ENCODE results near the gene LPGAT1.

LPGAT1 gene

DNA sequence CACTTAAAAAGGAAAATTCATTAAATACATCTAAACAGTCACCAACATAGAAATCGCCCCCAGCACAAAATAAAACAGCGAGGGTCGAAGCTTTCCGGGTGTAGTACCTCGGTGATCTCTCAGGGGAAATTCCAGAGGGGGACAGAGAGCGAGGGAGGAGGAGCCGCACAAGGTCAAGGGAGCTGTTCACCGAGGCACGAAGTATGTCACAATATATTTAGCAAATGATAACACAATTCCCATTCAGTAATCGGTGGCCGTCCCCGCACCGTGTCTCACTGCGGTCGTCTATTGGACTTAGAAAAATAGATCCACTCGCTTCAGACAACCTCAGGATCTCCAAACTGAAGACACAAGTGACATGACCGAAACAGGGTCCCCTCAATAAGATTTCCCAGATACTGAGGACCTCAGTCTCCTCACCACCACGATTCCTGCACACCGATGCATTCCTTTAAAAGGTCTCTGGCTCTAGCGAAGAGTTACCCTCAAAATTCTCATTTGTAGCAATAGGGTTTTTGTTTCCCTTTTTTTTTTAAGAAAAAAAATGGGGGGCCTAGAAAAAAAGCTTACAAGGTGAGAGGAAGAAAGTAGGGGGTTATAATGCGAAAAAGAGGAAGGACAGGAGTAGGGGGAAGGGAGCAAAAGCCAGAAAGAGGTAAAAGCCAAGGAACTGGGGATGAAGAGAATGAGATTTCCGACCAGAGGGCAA, 1.1 kb downstream of the LPGAT1 start:
- no peak for DNase-seq (ENCODE audit: extremely low spot score, insufficient read length, low read depth)
- peak; percentile 47 for FAIRE-seq

DNA sequence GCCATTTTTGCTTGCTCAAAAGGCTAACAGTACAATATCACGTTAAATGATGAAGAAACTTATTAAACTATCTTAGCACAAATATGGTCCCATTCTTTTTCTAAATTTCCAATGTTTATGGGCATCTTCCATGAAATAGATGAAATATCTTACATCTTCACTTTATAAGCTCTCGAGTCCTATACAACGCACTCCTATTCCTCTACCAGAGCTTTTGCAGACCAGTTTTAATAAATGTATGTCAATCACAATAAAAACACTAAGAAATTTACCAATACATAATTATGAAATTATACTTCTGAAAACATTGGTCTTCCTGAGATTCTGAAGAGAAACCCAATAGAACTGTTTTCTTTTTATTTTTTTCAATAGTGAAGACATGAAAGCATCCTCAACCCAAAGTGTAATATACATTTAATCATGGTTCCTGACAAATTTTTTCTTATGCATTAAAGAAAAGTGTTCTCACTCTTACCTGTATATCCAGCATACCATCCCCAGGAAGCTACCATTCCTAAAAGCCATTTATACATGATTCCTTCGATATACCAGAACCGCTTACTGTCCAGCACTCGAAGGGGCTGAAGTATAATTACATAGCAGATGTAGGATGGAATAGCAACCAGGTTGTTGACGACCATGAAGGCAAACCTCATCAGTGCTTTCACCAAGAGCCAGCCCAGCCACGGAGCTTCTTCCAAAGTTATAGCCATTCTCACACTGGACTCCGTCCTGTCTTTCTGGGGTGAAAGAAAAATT, 1.8 kb downstream of the LPGAT1 start:
- DNase-seq (ENCODE audit: extremely low spot score, insufficient read length, low read depth) (no peak), FAIRE-seq (no peak)

DNA sequence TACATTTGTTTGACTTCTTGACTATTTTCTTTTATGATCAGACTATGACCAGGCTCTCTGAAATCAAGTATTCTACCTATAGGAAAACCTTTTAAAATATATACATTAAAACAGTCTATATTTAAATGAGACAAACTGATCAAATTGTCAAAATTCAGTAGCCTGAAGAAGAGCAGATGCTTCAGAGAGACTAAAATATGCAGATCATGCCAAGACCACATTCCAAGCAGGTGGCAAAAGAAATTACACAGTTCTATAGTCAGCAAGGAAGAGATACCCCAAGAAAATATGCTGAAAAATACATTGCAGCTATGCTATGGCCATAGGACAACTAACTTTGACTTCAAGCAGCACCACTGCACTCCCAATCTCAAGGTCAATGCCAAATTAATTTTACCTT, 3.5 kb downstream of the LPGAT1 start:
- DNase-seq (ENCODE audit: extremely low spot score, insufficient read length, low read depth) = no peak
- no peak for FAIRE-seq

DNA sequence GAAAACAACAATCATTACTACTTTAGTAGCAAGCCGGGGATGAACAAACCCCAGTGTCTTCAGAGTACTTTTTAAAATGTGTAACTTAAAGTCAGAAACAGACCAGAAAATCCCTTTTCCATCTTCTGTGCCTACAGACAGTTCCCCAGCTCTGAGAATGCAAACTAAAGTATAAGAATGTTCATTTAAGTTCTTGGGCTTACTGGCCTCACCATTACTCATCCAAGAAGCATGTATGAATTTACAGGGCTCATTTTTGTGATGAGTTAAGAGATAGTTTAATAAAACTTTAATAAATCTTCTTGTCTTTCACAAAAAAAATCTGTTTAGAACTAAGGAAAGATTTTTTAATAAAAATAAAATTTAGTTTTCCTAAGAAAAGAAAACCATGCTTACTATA, 4.6 kb downstream of the LPGAT1 start:
- no peak for FAIRE-seq
- DNase-seq (ENCODE audit: extremely low spot score, insufficient read length, low read depth) = no peak

- no peak for FAIRE-seq
- DNase-seq (ENCODE audit: extremely low spot score, insufficient read length, low read depth) = no peak
Measured at GRCh38 chr1:211822677-211823407, 7.7 kb downstream of the LPGAT1 start.

- DNase-seq (ENCODE audit: extremely low spot score, insufficient read length, low read depth) (no peak), FAIRE-seq (no peak)
Measured at GRCh38 chr1:211816586-211816985, 14.0 kb downstream of the LPGAT1 start.

DNA sequence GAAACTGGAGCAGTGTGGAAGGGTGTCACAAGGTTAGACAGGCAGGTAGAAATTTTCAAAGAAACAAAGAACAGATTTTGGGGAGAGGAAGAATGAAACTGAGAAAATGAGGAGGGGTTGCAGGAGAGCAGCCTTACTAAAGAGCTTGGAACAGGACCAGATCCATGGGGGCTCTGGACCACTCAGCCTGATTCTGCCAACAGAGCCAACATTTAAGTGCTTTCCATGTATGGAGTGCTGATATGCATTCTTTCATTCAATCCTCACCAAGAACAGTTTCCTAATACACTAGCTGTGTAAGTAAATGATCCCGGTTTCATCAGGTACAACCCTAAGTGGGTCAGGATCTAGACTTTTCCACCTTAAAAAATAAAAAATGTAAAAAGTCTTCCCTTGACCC, 16.2 kb downstream of the LPGAT1 start:
- DNase-seq (ENCODE audit: extremely low spot score, insufficient read length, low read depth) = no peak
- no peak for FAIRE-seq

GRCh38 chr1:211813590-211813989, 17.0 kb downstream of the LPGAT1 start:
- no peak for FAIRE-seq
- DNase-seq (ENCODE audit: extremely low spot score, insufficient read length, low read depth) = no peak

DNA sequence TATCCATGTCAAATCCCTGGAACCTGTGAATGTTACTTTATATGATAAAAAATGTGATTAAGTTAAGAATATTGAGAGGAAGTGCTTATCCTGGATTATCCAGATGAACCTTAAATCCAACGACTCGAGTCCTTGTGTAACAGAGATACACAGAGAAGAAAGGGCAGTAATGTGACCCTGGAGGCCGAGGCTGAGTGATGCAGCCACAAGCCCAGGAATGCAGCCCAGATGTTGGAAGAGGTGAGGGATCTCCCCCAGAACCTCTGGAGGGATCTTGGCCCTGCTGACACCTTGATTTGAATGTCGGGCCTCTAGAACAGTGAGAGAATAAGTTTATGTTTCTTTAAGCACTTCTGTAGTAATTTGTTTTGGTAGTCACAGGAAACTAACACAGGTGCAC, 18.0 kb downstream of the LPGAT1 start:
- DNase-seq (ENCODE audit: extremely low spot score, insufficient read length, low read depth) = no peak
- FAIRE-seq = no peak

GRCh38 chr1:211811848-211812247, 18.7 kb downstream of the LPGAT1 start:
- peak; percentile 5 for FAIRE-seq
- DNase-seq (ENCODE audit: extremely low spot score, insufficient read length, low read depth) = no peak

GRCh38 chr1:211811126-211811525, 19.4 kb downstream of the LPGAT1 start:
- DNase-seq (ENCODE audit: extremely low spot score, insufficient read length, low read depth) (no peak), FAIRE-seq (no peak)

DNA sequence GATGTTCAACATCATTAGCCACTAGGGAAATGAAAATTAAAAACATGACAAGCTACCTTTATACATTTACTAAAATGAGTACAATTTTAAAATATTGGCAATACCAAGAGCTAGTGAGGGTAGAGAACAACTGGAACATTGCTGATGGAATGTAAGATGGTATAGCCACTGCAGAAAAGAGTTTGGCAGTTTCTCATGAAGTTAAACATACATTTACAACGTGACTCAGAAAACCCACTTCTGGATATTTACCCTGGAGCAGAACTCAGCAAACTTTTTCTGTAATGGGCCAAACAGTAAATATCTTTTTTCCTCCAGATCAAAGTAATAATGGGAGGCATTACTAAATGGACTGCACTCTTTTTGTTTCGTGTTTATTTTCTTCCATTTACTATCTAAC, 22.1 kb downstream of the LPGAT1 start:
- no peak for FAIRE-seq
- no peak for DNase-seq (ENCODE audit: extremely low spot score, insufficient read length, low read depth)

DNA sequence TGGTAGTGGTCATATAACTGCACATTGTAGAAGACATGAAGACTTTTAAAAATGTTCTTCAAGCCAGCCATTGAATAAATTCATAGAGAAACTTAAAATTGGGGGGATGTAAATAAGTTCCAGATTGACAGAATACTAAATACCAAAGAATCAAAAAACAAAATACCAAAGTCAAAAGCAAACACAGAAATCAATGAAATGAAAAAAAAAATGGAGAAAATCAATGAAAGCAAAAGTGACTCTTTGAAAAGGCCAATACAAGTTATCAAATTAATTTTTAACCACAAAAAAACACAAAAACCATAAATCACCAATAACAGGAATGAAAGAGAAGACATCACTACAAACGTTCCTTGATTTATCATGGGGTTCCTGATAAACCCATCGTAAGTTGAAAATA, 25.6 kb downstream of the LPGAT1 start:
- DNase-seq (ENCODE audit: extremely low spot score, insufficient read length, low read depth) (no peak), FAIRE-seq (no peak)

DNA sequence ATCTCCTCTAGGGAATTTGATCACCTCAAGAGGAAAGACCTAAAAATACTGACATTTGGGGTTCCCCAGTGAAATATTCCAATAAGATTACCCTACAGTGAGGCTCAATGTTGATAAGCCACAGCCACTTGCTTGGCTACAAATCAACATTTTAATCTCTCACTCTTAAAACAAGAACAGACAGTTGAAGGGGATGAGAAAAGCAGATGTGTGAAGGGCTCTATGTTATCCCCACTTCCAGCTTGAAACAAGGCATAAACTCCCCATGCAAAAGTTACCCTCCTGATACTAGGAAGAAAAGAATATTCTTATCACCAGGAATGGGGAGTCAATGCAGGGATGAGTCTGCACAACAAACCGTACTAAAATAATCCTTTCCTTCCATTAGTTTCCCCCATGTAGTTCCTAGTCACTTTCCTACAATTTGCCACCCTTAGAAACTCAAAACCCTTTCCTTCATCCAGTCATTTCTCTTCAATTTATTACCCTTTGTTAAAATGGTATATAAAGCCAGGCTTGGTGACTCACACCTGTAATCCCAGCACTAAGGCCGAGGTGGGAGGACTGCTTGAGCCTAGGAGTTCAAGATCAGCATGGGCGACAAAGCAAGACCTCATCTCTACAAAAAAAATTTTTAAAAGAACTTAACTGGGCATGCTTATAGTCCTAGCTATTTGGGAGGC, 29.5 kb downstream of the LPGAT1 start:
- DNase-seq (ENCODE audit: extremely low spot score, insufficient read length, low read depth) (no peak), FAIRE-seq (no peak)

DNA sequence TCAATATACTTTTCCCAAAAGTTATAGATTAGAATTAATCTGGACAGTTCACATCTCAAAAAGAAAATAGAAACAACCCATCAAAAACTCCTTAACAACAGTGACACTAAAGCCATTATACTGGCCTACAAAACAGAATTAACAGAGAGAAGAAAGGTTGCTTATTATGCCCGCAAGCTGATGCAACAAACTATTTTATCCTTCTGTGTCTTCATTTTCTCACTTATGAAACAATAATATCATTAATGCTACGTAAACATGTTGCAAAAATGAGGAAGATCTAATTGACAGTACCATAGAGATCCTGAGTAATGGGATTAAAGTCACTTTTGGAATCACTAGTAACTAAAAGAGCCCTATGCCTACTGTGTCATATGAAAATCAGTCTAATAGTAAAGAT, 32.6 kb downstream of the LPGAT1 start:
- FAIRE-seq = no peak
- no peak for DNase-seq (ENCODE audit: extremely low spot score, insufficient read length, low read depth)

- FAIRE-seq (no peak), DNase-seq (ENCODE audit: extremely low spot score, insufficient read length, low read depth) (no peak)
Measured at GRCh38 chr1:211791979-211792378, 38.6 kb downstream of the LPGAT1 start.

- FAIRE-seq (no peak), DNase-seq (ENCODE audit: extremely low spot score, insufficient read length, low read depth) (no peak)
Measured at GRCh38 chr1:211789641-211790464, 40.7 kb downstream of the LPGAT1 start.

- DNase-seq (ENCODE audit: extremely low spot score, insufficient read length, low read depth) (no peak), FAIRE-seq (no peak)
Measured at GRCh38 chr1:211788626-211789025, 41.9 kb downstream of the LPGAT1 start.

GRCh38 chr1:211783897-211784296, 46.7 kb downstream of the LPGAT1 start:
- DNase-seq (ENCODE audit: extremely low spot score, insufficient read length, low read depth) = no peak
- FAIRE-seq = no peak

DNA sequence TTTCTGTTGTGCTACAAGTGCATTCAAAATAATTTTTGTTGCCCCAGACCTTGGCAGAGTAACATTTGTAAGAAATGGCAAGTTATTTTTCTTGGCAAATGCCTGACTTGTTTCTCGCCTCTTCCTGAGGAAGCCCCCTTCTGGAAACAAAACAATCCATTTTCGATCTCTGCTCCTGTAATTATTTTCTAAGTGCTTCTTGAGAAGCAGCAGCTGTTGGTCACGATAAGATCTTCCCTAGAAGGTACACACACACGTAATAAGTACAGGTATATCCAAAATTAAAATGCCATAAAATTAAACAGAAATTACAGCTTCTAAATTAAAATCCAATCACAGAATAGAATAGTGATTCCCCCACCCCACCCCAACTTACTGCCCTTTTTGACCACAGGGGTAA, 47.3 kb downstream of the LPGAT1 start:
- FAIRE-seq (no peak), DNase-seq (ENCODE audit: extremely low spot score, insufficient read length, low read depth) (no peak)

Data from GM18507 (cell line).